ENCODE results near the gene CIDEA. TPM values are rescaled to one million over a fixed set of nuclear protein-coding genes. Genes with fewer than 3 reads are reported as not detected.
"Not testable (repeated sequence)": the region's sequence is repeated elsewhere in the genome, so short reads cannot be mapped to it uniquely, and the experiment has no call there.

Gene CIDEA, protein sequence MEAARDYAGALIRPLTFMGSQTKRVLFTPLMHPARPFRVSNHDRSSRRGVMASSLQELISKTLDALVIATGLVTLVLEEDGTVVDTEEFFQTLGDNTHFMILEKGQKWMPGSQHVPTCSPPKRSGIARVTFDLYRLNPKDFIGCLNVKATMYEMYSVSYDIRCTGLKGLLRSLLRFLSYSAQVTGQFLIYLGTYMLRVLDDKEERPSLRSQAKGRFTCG
- total RNA-seq (10 to 100 TPM in 1 of 9 donors, 1 to 10 TPM in 3, under 1 TPM in 2, not detected in 3; 0.35 to 17.1 (median 2.4) TPM), polyA plus RNA-seq (1 to 10 TPM in 1 of 2 donors, under 1 TPM in 1; 0.61 to 1.8 TPM)
- long read RNA-seq, donor 1: 0 reads
- long read RNA-seq, donor 2: 0 reads
- long read RNA-seq, donor 3: 0 reads

DNA sequence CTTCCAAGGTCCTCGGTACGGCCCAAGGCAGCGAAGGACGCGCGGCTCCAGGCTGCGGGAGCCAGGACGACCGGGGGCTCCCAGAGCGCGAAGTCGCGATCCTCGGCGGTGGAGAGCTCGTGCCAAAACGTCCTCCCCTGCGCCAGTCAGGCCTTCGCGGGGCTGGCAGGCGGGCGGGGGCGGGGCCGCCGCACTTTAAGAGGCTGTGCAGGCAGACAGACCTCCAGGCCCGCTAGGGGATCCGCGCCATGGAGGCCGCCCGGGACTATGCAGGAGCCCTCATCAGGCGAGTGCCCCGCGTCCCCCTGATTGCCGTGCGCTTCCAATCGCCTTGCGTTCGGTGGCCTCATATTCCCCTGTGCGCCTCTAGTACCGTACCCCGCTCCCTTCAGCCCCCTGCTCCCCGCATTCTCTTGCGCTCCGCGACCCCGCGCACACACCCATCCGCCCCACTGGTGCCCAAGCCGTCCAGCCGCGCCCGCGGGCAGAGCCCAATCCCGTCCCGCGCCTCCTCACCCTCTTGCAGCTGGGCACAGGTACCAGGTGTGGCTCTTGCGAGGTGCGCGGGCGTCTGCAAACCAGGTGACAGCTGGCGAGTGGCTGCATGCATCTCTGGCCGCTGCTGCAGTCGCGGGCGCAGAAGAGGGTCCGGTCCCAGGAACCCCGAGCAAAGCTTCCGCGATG, at the start of gene CIDEA:
Gene CIDEA, plus strand, starts transcription at position 226 of the 684 bp plus-strand sequence. Its CDS starts 23 bp downstream, at position 249.
- 4 to 12% (median 8%) methylated on average over 37 to 69 of the region's 69 CpGs for WGBS, 4 donors
- DNase-seq: peak in 1 of 5 donors; percentile 67

DNA sequence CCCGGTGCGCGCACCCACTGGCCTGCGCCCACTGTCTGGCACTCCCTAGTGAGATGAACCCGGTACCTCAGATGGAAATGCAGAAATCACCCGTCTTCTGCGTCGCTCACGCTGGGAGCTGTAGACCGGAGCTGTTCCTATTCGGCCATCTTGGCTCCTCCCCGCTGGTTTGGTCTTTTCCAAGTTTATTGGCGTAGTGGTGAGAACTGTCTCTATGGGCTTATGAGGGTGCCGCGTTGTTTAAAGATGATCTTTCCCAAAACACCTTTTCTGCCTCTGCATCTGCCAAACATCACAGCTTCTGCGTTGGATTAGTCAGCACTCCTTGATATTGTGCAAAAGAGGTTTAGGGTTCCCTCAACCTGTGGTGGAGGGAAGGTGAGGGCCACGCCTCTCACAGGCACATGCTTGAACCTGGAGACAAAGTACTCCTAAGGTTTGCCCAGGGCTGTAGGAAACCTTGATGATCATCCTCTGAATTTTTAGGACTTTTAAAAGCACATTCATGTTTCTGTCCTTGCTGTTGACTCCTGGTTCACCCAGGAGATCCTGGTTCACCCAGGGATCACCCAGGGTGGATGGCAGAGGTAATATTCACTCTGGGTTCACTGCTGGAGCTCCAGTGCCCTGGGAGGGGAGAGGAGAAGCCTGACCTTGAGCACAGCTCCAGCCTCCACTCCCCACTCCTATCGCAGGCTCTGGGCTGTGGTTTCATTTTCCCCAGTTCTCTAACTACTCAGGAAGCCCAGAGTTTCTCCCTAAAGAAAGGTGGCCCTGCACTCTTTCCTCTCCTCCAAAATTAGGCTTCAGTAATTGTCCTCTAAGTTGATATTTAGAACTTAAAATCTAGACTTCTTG, 45.6 kb upstream of the CIDEA start:
- ATAC-seq; DNase-seq; H3K4me3 ChIP-seq; H3K9me3 ChIP-seq; H3K27me3 ChIP-seq; H3K4me1 ChIP-seq; intact Hi-C loops (cut with DNase I); H3K27ac ChIP-seq; H3K36me3 ChIP-seq: not testable (repeated sequence)
- 88 to 94% (median 93%) methylated on average over 8 to 13 of the region's 18 CpGs for WGBS, 4 donors

More for the DNA sequence above, at the start of gene CIDEA:
- TF ChIP-seq POLR2A (IDR thresholded peaks at IDR 0.05): no peak
- TF ChIP-seq, protein P1, sequence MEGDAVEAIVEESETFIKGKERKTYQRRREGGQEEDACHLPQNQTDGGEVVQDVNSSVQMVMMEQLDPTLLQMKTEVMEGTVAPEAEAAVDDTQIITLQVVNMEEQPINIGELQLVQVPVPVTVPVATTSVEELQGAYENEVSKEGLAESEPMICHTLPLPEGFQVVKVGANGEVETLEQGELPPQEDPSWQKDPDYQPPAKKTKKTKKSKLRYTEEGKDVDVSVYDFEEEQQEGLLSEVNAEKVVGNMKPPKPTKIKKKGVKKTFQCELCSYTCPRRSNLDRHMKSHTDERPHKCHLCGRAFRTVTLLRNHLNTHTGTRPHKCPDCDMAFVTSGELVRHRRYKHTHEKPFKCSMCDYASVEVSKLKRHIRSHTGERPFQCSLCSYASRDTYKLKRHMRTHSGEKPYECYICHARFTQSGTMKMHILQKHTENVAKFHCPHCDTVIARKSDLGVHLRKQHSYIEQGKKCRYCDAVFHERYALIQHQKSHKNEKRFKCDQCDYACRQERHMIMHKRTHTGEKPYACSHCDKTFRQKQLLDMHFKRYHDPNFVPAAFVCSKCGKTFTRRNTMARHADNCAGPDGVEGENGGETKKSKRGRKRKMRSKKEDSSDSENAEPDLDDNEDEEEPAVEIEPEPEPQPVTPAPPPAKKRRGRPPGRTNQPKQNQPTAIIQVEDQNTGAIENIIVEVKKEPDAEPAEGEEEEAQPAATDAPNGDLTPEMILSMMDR (IDR thresholded peaks at IDR 0.05): no peak
- intact Hi-C loops (cut with DNase I): no loop called here
- peaks cover 0 to 37% (median 11%) of the 10 kb centered on the region in 12 donors for H3K4me1 ChIP-seq
- H3K27ac ChIP-seq: peak within 1 kb of the TSS in 1 of 12 donors; percentile 24
- H3K36me3 ChIP-seq: no peaks in the 10 kb centered on the region
- H3K4me3 ChIP-seq: peak within 1 kb of the TSS in 11 of 12 donors; percentile 7 to 50 (median 42)
- no peaks in the 10 kb centered on the region for H3K9me3 ChIP-seq
- H3K27me3 ChIP-seq: peaks cover 0 to 32% (median 15%) of the 10 kb centered on the region in 9 donors
- ATAC-seq: peak; percentile 12 to 66 (median 47)

DNA sequence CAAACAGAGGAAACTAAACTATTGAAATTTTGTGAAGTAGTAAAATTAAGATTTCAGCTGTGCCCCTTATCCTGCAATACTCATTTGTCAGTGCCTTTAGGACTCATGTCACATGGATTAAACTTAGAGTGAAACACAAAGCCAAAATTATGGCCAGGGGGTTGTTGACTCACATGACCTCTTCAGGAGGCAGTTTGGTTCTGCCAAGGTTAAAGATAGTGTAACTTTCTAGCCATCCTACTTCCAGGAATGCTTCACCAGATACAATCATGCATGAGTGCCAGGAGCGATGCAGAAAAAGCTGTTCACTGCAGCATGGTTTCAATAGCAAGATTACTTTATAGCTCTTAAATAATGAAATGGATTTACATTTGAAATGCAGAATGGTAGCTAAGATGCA, 41.9 kb upstream of the CIDEA start:
- H3K9me3 ChIP-seq; H3K36me3 ChIP-seq; H3K27me3 ChIP-seq; intact Hi-C loops (cut with DNase I); H3K4me1 ChIP-seq; H3K27ac ChIP-seq; H3K4me3 ChIP-seq; DNase-seq: not testable (repeated sequence)
- no CpG with 5 or more reads among the region's 1 CpG for WGBS, 4 donors
- ATAC-seq: peak in 3 of 4 donors; percentile 18 to 68 (median 51)

DNA sequence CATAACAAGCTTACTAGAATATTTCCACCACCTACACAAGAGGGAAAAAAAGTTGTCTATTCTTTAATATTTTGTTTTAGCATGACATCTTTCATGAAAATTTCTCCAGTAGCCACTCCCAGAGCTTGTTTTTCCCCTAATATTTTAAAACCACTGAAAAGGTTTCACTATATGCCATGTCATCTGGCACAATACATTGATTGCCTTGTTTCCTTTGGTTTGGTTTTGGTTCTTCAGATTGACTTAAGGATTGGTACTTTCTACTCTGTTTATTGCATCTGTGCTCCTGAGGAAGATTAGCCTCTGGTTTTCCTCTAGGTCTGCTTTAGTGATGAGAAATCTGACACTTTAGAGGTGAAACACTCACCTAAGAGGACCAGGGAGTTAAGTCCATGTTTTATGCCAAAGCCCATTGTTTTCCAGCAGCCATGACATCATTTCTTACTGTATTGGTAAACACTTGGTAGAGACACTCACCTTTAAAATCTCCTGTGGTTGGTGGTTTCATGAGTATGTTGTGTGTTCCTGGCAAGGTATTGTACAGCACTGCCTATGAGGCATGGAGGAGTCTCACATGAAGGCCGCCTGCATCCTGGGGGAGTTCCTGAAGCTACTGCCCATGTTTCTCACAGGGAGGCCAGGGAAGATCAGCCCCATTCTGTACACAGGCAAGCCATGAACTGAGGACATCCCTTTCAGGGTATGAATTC, 39.7 kb upstream of the CIDEA start:
- H3K36me3 ChIP-seq; DNase-seq; H3K4me1 ChIP-seq; H3K27ac ChIP-seq; H3K4me3 ChIP-seq; intact Hi-C loops (cut with DNase I); H3K27me3 ChIP-seq; H3K9me3 ChIP-seq: not testable (repeated sequence)
- 66 to 77% (median 73%) methylated on average over 1 of the region's 1 CpG for WGBS, 4 donors
- ATAC-seq: peak in 1 of 4 donors; percentile 19

DNA sequence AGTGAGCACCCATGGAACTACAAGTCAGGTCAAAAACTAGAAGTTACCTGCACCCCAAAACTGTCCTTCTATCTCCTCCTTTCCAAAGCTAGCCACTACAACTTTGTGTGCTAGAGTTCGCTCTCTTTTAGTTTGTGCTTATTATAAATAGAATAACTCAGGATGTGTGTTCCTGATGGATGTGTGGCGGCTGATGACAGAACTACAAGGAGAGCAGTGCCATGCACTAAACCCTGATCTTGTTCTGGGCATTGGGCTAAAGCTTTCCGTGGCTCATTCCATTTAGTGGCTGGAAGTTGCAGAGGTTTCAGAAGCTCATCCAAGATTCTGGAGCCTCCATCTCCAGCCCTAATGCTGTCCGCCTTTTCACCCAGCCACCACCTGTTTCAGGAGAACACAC, 37.7 kb upstream of the CIDEA start:
- H3K4me1 ChIP-seq; H3K27me3 ChIP-seq; H3K4me3 ChIP-seq; H3K9me3 ChIP-seq; DNase-seq; H3K27ac ChIP-seq; H3K36me3 ChIP-seq; intact Hi-C loops (cut with DNase I): not testable (repeated sequence)
- ATAC-seq: peak; percentile 75 to 91 (median 86)
- WGBS, 4 donors: 38 to 64% (median 59%) methylated on average over 2 of the region's 4 CpGs

DNA sequence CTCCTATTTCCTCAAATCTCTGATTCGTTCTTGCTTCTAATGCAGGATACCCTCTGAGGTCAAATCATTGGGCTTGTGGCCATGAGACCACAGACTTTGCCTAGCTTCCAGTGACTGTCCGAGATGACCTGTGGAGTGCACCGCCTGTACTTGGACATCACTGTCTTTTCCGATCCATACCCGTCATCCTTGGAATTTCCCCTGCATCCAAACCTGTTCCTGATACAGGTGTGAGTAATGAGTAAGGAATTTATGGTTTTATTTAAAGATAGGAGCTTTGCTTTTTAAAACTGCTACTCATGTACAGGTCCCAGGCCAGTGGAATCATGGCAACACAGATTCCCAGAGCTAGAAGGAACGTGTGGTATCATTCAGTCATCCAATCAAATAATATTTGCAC, 35.6 kb upstream of the CIDEA start:
- H3K27ac ChIP-seq; ATAC-seq; H3K36me3 ChIP-seq; intact Hi-C loops (cut with DNase I); H3K9me3 ChIP-seq; H3K4me1 ChIP-seq; H3K4me3 ChIP-seq; H3K27me3 ChIP-seq; DNase-seq: not testable (repeated sequence)
- 62 to 83% (median 70%) methylated on average over 4 to 6 of the region's 6 CpGs for WGBS, 4 donors

DNA sequence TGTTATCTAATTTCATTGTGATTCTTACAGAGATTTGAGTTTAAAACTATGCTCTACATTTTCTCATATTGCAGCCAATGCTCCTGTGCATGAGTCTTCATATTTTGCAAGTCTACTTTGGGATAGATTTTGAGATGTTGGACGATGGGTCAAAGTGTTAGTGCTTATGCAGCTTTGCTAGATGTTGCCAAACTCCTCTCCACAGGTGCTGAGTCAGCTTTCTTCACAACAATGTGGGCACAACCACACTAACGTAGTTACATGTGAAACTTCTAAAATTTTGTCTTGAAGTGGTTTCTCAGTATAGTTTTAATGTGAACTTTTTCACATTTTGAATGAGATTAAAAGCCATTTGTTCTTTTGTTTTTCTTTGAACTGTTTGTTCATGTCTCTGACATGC, 32.1 kb upstream of the CIDEA start:
- H3K27ac ChIP-seq; DNase-seq; ATAC-seq; H3K36me3 ChIP-seq; H3K4me1 ChIP-seq; H3K27me3 ChIP-seq; H3K4me3 ChIP-seq; H3K9me3 ChIP-seq; intact Hi-C loops (cut with DNase I): not testable (repeated sequence)
- WGBS, 4 donors: 60 to 79% methylated on average over 1 of the region's 2 CpGs; no CpG with 5 or more reads in 2 of the 4 donors

DNA sequence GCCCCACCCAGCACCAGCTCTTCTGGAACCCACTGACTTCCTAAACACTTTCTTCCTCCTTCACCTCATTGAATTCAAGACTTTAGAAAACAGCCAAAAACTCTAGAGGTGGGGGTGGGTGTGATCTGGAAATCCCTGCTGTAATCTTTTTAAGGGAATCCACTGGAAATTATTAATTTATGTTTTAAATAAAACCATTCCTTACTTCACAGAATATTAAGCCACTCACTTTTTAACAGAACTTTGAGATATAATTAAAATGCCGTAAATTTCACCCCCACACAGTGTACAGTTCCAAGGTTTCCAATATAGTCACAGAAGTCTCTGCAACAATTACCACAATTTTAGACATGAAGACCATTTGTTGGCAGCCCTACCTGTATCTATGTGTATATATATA, 30.8 kb upstream of the CIDEA start:
- intact Hi-C loops (cut with DNase I); H3K9me3 ChIP-seq; ATAC-seq; H3K36me3 ChIP-seq; H3K4me3 ChIP-seq; H3K27ac ChIP-seq; DNase-seq; H3K4me1 ChIP-seq; H3K27me3 ChIP-seq: not testable (repeated sequence)
- 91 to 95% (median 93%) methylated on average over 1 of the region's 1 CpG for WGBS, 4 donors

DNA sequence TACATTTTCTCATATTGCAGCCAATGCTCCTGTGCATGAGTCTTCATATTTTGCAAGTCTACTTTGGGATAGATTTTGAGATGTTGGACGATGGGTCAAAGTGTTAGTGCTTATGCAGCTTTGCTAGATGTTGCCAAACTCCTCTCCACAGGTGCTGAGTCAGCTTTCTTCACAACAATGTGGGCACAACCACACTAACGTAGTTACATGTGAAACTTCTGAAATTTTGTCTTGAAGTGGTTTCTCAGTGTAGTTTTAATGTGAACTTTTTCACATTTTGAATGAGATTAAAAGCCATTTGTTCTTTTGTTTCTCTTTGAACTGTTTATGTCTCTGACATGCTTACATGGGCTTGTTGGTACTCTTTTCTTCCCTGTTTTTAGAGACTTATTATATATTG, 27.4 kb upstream of the CIDEA start:
- H3K4me1 ChIP-seq; H3K9me3 ChIP-seq; H3K4me3 ChIP-seq; intact Hi-C loops (cut with DNase I); H3K36me3 ChIP-seq; ATAC-seq; DNase-seq; H3K27ac ChIP-seq; H3K27me3 ChIP-seq: not testable (repeated sequence)
- 67 to 68% (median 67%) methylated on average over 1 of the region's 2 CpGs; no CpG with 5 or more reads in 1 of the 4 donors for WGBS, 4 donors

All from heart left ventricle (tissue), 16 donors.